Transverse colon (tissue), 4 donors: ENCODE data around the gene IGF2BP3. TPM values are rescaled to one million over a fixed set of nuclear protein-coding genes. Genes with fewer than 3 reads are reported as not detected.

Experiments
- DNase-seq: peaks from one replicate; pipeline ENCODE4 v3.0.0-alpha.2; 2019
- H3K27ac ChIP-seq, 4 donors: fragments of 200-600 bp; sonication (generic); 2 replicates each; pipeline ENCODE4 v1.5.1; 2016 to 2018; ENCODE audit warnings: inconsistent platforms in 4 of 4
- H3K27me3 ChIP-seq: fragments of 200-600 bp; sonication (generic); 2 replicates; pipeline ENCODE4 v1.5.1; 2017; ENCODE audit warnings: inconsistent platforms
- H3K36me3 ChIP-seq, 4 donors: fragments of 200-600 bp; sonication (generic); 2 replicates each; pipeline ENCODE4 v1.5.1; 2017 to 2019; ENCODE audit warnings: inconsistent platforms in 4 of 4
- H3K4me1 ChIP-seq, 4 donors: fragments of 200-600 bp; sonication (generic); 2 replicates each; pipeline ENCODE4 v1.5.1; 2017 to 2020; ENCODE audit warnings: inconsistent platforms in 4 of 4
- H3K4me3 ChIP-seq, 4 donors: fragments of 200-600 bp; sonication (generic); 1 replicate in 1 of 4; 2 replicates in 3 of 4; pipeline versions ENCODE4 v1.5.1 to v1.6.1; 2017 to 2019; ENCODE audit warnings: inconsistent platforms in 4 of 4
- H3K9me3 ChIP-seq, 2 donors: fragments of 200-600 bp; sonication (generic); 2 replicates each; pipeline ENCODE4 v1.5.1; 2017 to 2019; ENCODE audit warnings: inconsistent platforms in 2 of 2
- CTCF ChIP-seq, 5 experiments: fragments of 200-600 bp in 3 of 5; fragments of 450-650 bp in 2 of 5; sonication (generic) in 3 of 5; IDR thresholded peaks; 1 replicate in 2 of 5; 2 replicates in 3 of 5; pipeline ENCODE4 v1.5.1; 2016 to 2017; ENCODE audit warnings: antibody characterized with exemption in 5 of 5, inconsistent platforms in 3 of 5, mild to moderate bottlenecking in 2 of 5, moderate library complexity in 1 of 5
- EP300 ChIP-seq: sonication (generic); formaldehyde crosslinking; IDR thresholded peaks from one replicate; pipeline ENCODE4 v1.6.1; 2017; ENCODE audit warnings: antibody characterized with exemption, low read depth
- POLR2A ChIP-seq: fragments of 450-650 bp; IDR thresholded peaks from one replicate; pipeline ENCODE4 v1.6.1; 2016; ENCODE audit warnings: antibody characterized with exemption, mild to moderate bottlenecking, moderate library complexity
- POLR2AphosphoS5 ChIP-seq, 3 donors: sonication (generic); formaldehyde crosslinking; IDR thresholded peaks; one replicate each; pipeline ENCODE4 v1.6.1; 2016; ENCODE audit warnings: antibody characterized with exemption in 3 of 3
- WGBS, 2 donors: methylation state at CpG; one replicate each; pipeline ENCODE4 v1.1.5; 2018; ENCODE audit warnings: low coverage in 1 of 2; 5-methylcytosine and 5-hydroxymethylcytosine counted together
- in situ Hi-C, 4 donors: fragments of 200-750 bp; cut with MboI; loops; one replicate each; pipeline versions ENCODE4 v1.15.0 to v1.15.1; 2017; ENCODE audit warnings: low sequenced_read_pairs in 3 of 4, low pct_ligation_motif_present in 1 of 4, low pct_unique_long_range_greater_than_20kb in 1 of 4
- intact Hi-C: fragments of 100-400 bp; cut with DNase I; formaldehyde crosslinking; loops from one replicate; pipeline ENCODE4 v1.15.1; 2023; ENCODE audit warnings: low total_unique reads
- total RNA-seq, 4 donors: library from RNA; depleted of rRNA; stranded (reverse); fragments of >200 nt; gene quantifications; one replicate each; pipeline ENCODE4 v1.1.0, GENCODE V29; 2016

The IGF2BP3 gene
- total RNA-seq, 4 donors from 2014 or later, result 0.41 to 0.64 TPM; not detected in 2

DNA sequence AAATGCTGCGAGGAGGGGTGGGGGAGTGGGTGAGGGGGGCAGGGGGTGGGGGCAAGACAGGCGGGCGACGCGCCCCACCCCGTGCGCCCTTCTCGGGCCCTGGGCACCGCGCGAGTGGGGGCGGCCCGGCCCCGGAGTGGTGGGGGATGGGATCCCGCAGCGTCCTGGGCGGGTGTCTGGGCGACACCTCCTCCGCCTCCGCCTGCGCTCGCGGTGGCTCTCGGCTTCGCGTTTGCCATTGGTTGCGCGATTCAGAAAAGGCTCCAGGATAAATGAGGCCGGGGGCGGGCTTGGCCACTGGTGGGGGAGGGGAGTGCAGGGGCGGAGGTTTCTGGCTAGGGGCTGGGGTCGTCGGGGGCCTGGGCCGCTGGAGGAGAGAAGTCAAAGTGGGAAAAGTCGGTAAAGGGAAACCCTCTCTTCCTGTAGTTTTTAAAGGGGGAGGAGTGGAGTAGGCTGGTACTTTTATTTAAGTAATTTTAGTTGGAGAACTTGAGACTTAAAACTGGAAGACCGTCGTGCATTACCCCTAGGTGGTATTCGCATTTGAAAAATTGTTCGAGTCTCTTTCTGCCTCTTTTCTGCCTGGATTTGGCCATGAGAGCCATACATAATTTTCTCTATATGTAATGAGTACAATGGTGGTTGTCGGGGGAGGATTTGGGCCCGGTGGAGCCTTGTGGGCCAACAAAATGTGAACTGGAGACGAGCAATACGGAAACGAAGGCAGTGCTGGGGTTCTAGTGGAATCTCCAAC, 992 bp upstream of the IGF2BP3 start:
- DNase-seq, result peak; percentile 21
- intact Hi-C loops, result no loop called here
- peaks cover 34 to 57% (median 54%) of the 10 kb centered on the region in 4 donors for H3K4me1 ChIP-seq
- TF ChIP-seq POLR2A (no peak), EP300 (no peak), CTCF (IDR thresholded peaks at IDR 0.05) (no peak), POLR2AphosphoS5 (IDR thresholded peaks at IDR 0.05) (peak in 1 of 3 donors; percentile 5)
- no peak overlapping the region for H3K27ac ChIP-seq
- H3K4me3 ChIP-seq, result peak overlapping the region in 3 of 4 donors; percentile 5 to 44 (median 20)
- in situ Hi-C loops, result no loop called here
- H3K27me3 ChIP-seq, result peaks cover 100% of the 10 kb centered on the region
- no peaks in the 10 kb centered on the region for H3K36me3 ChIP-seq
- 10 to 20% methylated on average over 16 to 37 of the region's 44 CpGs for WGBS, 2 donors
- no peaks in the 10 kb centered on the region for H3K9me3 ChIP-seq

DNA sequence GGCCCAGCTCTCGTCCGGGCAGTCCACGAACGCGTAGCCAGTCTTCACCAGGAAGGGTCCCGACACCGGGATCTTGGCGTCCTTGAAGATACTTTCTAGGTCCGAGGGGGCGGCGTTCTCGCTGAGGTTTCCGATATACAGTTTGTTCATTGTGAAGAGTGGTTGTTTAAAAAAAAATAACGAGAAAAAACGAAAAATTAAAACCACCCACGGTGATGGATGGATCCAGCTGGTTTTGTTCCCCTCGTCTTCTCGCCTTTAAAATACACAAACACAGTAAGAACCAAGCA, 385 bp downstream of the IGF2BP3 start:
- intact Hi-C loops, result no loop called here
- H3K36me3 ChIP-seq, result no peaks in the 10 kb centered on the region
- in situ Hi-C loops, result no loop called here
- no peak overlapping the region for H3K27ac ChIP-seq
- TF ChIP-seq POLR2AphosphoS5 (IDR thresholded peaks at IDR 0.05), result no peak
- H3K4me3 ChIP-seq, result peak overlapping the region in 3 of 4 donors; percentile 3 to 44 (median 28)
- 0 to 8% methylated on average over 9 to 18 of the region's 18 CpGs for WGBS, 2 donors
- H3K9me3 ChIP-seq, result no peaks in the 10 kb centered on the region
- H3K4me1 ChIP-seq, result peaks cover 34 to 57% (median 54%) of the 10 kb centered on the region in 4 donors
- no peak for DNase-seq
- H3K27me3 ChIP-seq, result peaks cover 100% of the 10 kb centered on the region

DNA sequence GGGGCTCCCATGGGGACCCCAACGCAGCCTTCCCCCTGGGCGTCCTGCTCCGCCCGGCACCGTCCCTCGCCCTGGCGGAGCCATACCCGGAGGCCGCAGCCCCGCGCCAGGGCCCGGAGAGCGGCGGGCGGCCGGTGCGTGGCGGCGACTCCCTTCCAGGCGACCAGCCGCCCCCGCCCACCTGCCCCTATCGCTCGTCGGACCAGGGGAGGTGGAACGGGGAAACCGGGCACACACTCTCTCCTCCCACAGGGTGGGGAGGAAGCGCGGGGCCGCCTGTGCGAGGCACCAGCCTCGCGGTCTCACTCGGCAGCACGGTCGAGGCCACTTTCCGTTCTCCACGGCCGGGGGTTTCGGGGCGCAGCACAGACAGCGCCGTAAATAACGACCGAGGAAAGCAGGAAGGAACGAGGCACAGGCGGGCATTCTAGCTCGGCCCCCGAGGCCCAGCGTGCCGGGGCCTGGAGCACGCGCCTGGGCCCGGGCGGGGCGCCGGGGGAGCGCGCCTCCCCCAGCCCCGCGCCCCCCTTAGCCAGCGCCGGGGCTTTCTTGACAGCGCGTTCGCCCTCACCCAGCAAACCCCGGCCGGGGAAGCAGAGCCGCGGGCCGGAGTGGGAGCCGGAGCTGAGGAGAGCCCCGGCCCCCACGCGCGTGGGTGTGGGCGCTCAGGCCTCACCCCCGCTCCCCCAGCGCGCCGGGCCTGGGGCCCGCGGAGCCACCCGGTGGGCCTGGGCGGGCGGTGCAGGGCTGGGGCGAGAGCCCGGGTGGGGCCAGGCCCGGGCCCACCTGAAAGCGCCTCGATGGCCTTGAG, 936 bp downstream of the IGF2BP3 start:
- intact Hi-C loops, result no loop called here
- TF ChIP-seq CTCF (IDR thresholded peaks at IDR 0.05) (no peak), EP300 (no peak), POLR2A (no peak), POLR2AphosphoS5 (IDR thresholded peaks at IDR 0.05) (no peak)
- no peak overlapping the region for H3K27ac ChIP-seq
- in situ Hi-C loops, result no loop called here
- H3K27me3 ChIP-seq, result peaks cover 100% of the 10 kb centered on the region
- no peaks in the 10 kb centered on the region for H3K36me3 ChIP-seq
- DNase-seq, result no peak
- H3K4me1 ChIP-seq, result peaks cover 29 to 53% (median 50%) of the 10 kb centered on the region in 4 donors
- peak overlapping the region in 3 of 4 donors; percentile 3 to 44 (median 28) for H3K4me3 ChIP-seq
- H3K9me3 ChIP-seq, result no peaks in the 10 kb centered on the region
- 1% methylated on average over 47 of the region's 91 CpGs; no CpG with 5 or more reads in 1 of the 2 donors for WGBS, 2 donors

DNA sequence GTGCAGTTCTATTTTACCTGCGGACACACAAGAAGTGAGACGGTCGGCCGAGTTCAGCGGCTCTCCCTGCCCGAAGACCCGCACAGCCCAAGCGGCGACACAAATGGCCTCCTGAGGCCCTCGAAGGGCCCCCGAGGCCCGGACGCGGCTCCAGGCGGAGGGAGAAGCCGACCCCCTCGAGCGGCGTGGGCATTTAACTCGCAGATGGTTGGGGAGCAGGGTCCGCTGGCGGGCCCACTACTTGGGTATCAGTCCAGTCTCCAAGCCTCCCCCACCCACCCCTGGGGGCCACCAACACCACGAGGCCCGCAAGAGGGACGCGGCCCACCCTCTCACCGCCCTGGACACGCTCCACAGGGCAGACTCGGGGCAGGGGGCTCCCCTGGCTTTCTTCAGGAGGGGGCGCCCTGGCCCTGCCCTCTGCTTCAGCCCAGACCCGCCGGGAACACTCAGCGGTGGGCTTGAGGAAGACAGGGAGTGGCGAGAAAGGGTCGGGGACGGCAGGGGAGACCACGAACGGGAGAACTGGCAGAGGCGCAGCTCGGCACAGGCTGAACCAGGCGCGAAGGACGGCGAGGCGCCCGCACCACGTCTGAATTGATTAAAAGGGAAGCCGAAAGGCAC, 1.7 kb downstream of the IGF2BP3 start:
- intact Hi-C loops, result no loop called here
- in situ Hi-C loops, result no loop called here
- TF ChIP-seq POLR2AphosphoS5 (IDR thresholded peaks at IDR 0.05) (no peak), POLR2A (no peak), EP300 (no peak), CTCF (IDR thresholded peaks at IDR 0.05) (no peak)
- H3K4me3 ChIP-seq, result peak overlapping the region in 3 of 4 donors; percentile 3 to 44 (median 28)
- no peak overlapping the region for H3K27ac ChIP-seq
- H3K4me1 ChIP-seq, result peaks cover 22 to 46% (median 42%) of the 10 kb centered on the region in 4 donors
- 7% methylated on average over 11 of the region's 48 CpGs; no CpG with 5 or more reads in 1 of the 2 donors for WGBS, 2 donors
- no peaks in the 10 kb centered on the region for H3K36me3 ChIP-seq
- peak; percentile 8 for DNase-seq
- peaks cover 100% of the 10 kb centered on the region for H3K27me3 ChIP-seq
- no peaks in the 10 kb centered on the region for H3K9me3 ChIP-seq
